Measurements from ENCODE around the gene TRIM52. TPM values are rescaled to one million over a fixed set of nuclear protein-coding genes. Genes with fewer than 3 reads are reported as not detected.

The TRIM52 gene
- total and polyA plus RNA-seq, 9 donors: 13.0 to 18.8 (median 15.3) TPM

DNA sequence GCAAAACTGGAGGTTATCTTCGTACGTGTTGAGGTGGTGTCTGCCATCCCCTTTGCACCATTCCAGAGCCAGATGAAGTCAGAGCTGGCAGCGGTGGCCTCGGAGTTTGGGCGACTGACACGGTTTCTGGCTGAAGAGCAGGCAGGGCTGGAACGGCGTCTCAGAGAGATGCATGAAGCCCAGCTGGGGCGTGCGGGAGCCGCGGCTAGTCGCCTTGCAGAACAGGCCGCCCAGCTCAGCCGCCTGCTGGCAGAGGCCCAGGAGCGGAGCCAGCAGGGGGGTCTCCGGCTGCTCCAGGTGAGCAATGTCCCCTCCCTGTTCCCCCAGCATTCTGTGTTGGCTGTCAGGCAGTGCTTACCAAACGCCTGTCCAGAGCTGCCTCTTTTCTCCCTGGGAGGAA lies 28.4 kb downstream of the TRIM52 start:
- H3K36me3 ChIP-seq: no peaks in the 10 kb centered on the region
- no peak for DNase-seq
- TF ChIP-seq POLR2A (IDR thresholded peaks at IDR 0.05) (no peak), EP300 (IDR thresholded peaks at IDR 0.05) (no peak)
- TF ChIP-seq, protein P1, sequence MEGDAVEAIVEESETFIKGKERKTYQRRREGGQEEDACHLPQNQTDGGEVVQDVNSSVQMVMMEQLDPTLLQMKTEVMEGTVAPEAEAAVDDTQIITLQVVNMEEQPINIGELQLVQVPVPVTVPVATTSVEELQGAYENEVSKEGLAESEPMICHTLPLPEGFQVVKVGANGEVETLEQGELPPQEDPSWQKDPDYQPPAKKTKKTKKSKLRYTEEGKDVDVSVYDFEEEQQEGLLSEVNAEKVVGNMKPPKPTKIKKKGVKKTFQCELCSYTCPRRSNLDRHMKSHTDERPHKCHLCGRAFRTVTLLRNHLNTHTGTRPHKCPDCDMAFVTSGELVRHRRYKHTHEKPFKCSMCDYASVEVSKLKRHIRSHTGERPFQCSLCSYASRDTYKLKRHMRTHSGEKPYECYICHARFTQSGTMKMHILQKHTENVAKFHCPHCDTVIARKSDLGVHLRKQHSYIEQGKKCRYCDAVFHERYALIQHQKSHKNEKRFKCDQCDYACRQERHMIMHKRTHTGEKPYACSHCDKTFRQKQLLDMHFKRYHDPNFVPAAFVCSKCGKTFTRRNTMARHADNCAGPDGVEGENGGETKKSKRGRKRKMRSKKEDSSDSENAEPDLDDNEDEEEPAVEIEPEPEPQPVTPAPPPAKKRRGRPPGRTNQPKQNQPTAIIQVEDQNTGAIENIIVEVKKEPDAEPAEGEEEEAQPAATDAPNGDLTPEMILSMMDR (IDR thresholded peaks at IDR 0.05): no peak
- WGBS, 3 donors: 79 to 83% (median 83%) methylated on average over 18 of the region's 18 CpGs
- no peak overlapping the region for H3K4me3 ChIP-seq
- H3K27me3 ChIP-seq: no peaks in the 10 kb centered on the region
- H3K4me1 ChIP-seq (ENCODE audit: insufficient read depth): no peaks in the 10 kb centered on the region
- intact Hi-C loops (cut with DNase I): no loop called here
- no peak overlapping the region for H3K27ac ChIP-seq
- no peaks in the 10 kb centered on the region for H3K9me3 ChIP-seq

DNA sequence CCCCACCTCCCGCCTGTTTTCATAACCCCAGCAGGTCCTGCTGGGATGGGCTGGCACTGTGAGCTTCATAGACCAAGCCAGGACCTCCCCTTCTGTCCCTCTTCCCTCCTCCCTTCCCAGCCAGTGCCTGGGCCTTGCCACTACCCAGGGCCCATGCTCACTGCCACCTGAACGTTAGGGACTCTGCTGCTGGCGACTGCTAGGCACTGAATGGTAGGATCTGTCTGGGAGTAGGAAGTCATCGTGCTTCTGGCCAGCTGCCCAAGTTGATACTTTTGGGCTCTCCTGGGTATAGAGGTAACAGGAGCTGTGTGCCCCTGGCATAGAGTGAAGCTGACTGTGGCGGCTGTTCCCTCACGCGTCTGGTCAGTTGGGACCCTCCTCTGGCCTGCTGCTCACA lies 29.5 kb downstream of the TRIM52 start:
- Histone ChIP-seq H3K4me3 (no peak overlapping the region), H3K36me3 (no peaks in the 10 kb centered on the region), H3K27me3 (no peaks in the 10 kb centered on the region), H3K4me1 (ENCODE audit: insufficient read depth) (no peaks in the 10 kb centered on the region), H3K27ac (no peak overlapping the region), H3K9me3 (no peaks in the 10 kb centered on the region)
- no peak for DNase-seq
- intact Hi-C loops (cut with DNase I): no loop called here
- WGBS, 3 donors: 80 to 90% (median 87%) methylated on average over 7 of the region's 7 CpGs
- TF ChIP-seq EP300 (IDR thresholded peaks at IDR 0.05): no peak
- no peak for TF ChIP-seq POLR2A (IDR thresholded peaks at IDR 0.05)
- TF ChIP-seq, protein P1 (IDR thresholded peaks at IDR 0.05): no peak

DNA sequence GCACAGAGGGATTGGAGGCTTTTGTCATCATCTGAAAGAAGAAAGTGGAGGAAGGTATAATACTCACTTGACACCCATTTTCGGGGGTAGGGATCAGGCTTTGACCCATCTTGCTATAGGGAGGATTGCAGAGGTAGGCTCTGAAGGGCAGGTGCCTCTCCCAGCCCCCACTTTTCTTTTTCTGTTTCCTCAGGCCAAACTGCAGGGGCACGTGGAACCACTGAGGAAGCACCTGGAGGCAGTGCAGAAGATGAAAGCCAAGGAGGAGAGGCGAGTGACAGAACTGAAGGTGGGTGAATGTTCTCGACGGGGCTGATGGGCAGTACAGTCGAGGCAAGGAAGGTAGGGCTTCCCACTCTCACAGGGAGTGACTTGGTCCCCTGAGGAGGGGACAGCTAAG lies 30.4 kb downstream of the TRIM52 start:
- TF ChIP-seq, protein P1 (IDR thresholded peaks at IDR 0.05): no peak
- no peak for TF ChIP-seq POLR2A (IDR thresholded peaks at IDR 0.05)
- no peak for TF ChIP-seq EP300 (IDR thresholded peaks at IDR 0.05)
- H3K36me3 ChIP-seq: no peaks in the 10 kb centered on the region
- no peaks in the 10 kb centered on the region for H3K4me1 ChIP-seq (ENCODE audit: insufficient read depth)
- WGBS, 3 donors: 84 to 90% (median 85%) methylated on average over 6 of the region's 6 CpGs
- H3K9me3 ChIP-seq: no peaks in the 10 kb centered on the region
- no peak overlapping the region for H3K4me3 ChIP-seq
- intact Hi-C loops (cut with DNase I): no loop called here
- H3K27ac ChIP-seq: no peak overlapping the region
- no peaks in the 10 kb centered on the region for H3K27me3 ChIP-seq
- DNase-seq: no peak

GRCh38 chr5:181229996-181230395 lies 30.9 kb downstream of the TRIM52 start:
- H3K27me3 ChIP-seq: no peaks in the 10 kb centered on the region
- no peak overlapping the region for H3K4me3 ChIP-seq
- intact Hi-C loops (cut with DNase I): no loop called here
- 87 to 94% (median 88%) methylated on average over 13 of the region's 13 CpGs for WGBS, 3 donors
- H3K36me3 ChIP-seq: no peaks in the 10 kb centered on the region
- no peaks in the 10 kb centered on the region for H3K9me3 ChIP-seq
- no peaks in the 10 kb centered on the region for H3K4me1 ChIP-seq (ENCODE audit: insufficient read depth)
- no peak overlapping the region for H3K27ac ChIP-seq
- no peak for TF ChIP-seq EP300 (IDR thresholded peaks at IDR 0.05)
- TF ChIP-seq, protein P1 (IDR thresholded peaks at IDR 0.05): no peak
- TF ChIP-seq POLR2A (IDR thresholded peaks at IDR 0.05): no peak
- DNase-seq: no peak

Data from ovary (tissue), 9 donors.